Naive thymus-derived CD8-positive, alpha-beta T cell (primary cell): ENCODE data around the gene CAMK1D. TPM values are rescaled to one million over a fixed set of nuclear protein-coding genes. Genes with fewer than 3 reads are reported as not detected.

Experiments used
- ATAC-seq, 2 donors: fragments of 150-1000 bp; cut with Tn5 transposase in 1 of 2; sonication (Bioruptor Pico), chemical (Tn5 transposase) in 1 of 2; 1 replicate in 1 of 2; 2 replicates in 1 of 2; pipeline ENCODE4 v1.10.0; 2021; ENCODE audit warnings: mild to moderate bottlenecking in 2 of 2, moderate library complexity in 2 of 2
- POLR2A ChIA-PET: fragments of 350-600 bp; sonication (Branson Sonifier 250); formaldehyde crosslinking; loops from one replicate; lab custom pipeline; 2021; ENCODE audit warnings: antibody characterized with exemption; lab: Charles Lee
- DNase-seq, 10 donors: peaks; one replicate each; pipeline versions ENCODE4 v3.0.0 to v3.0.0-alpha.2; 2020 to 2022
- H3K27ac Mint-ChIP-seq, 10 donors: one replicate each; pipeline ENCODE4 v1.8.0; 2020 to 2022; ENCODE audit warnings: mild to moderate bottlenecking in 10 of 10, mixed read lengths in 10 of 10, moderate library complexity in 4 of 10, inconsistent platforms in 1 of 10
- H3K27me3 Mint-ChIP-seq, 5 donors: one replicate each; pipeline ENCODE4 v1.8.0; 2021 to 2022; ENCODE audit warnings: mixed read lengths in 5 of 5
- H3K36me3 Mint-ChIP-seq, 3 donors: one replicate each; pipeline ENCODE4 v1.8.0; 2020 to 2022; ENCODE audit warnings: mixed read lengths in 3 of 3, mild to moderate bottlenecking in 2 of 3, inconsistent platforms in 1 of 3
- H3K4me1 Mint-ChIP-seq, 4 donors: one replicate each; pipeline ENCODE4 v1.8.0; 2021 to 2022; ENCODE audit warnings: mixed read lengths in 4 of 4
- H3K4me3 Mint-ChIP-seq, 10 donors: one replicate each; pipeline ENCODE4 v1.8.0; 2020 to 2022; ENCODE audit warnings: mild to moderate bottlenecking in 10 of 10, mixed read lengths in 10 of 10, moderate library complexity in 6 of 10, inconsistent platforms in 1 of 10
- H3K9me3 Mint-ChIP-seq, 9 donors: one replicate each; pipeline ENCODE4 v1.8.0; 2020 to 2022; ENCODE audit warnings: mixed read lengths in 9 of 9, mild to moderate bottlenecking in 3 of 9, inconsistent platforms in 1 of 9, moderate library complexity in 1 of 9
- polyA plus RNA-seq, 3 donors: library from polyadenylated mRNA; unstranded; fragments of 300-500 nt; fragmentation: Illumina TruSeq; gene quantifications; one replicate each; pipeline ENCODE4 v1.2.3, GENCODE V29; 2021
- total RNA-seq, 8 experiments: library from RNA in 2 of 8; stranded (reverse) in 2 of 8; gene quantifications; one replicate each; pipeline ENCODE4 v1.2.3 and lab custom pipeline; 2021 to 2026

CAMK1D gene
- total and polyA plus RNA-seq, 5 experiments from 2014 or later: 7.5 to 18.5 (median 12.3) TPM

GRCh38 chr10:12500381-12501303, 151.3 kb downstream of the CAMK1D start:
- Mint-ChIP-seq H3K36me3 (peaks cover 0 to 2% (median 2%) of the 10 kb centered on the region in 3 donors), H3K9me3 (peaks cover 0 to 9% (median 0%) of the 10 kb centered on the region in 9 donors), H3K4me3 (no peak overlapping the region), H3K27me3 (no peaks in the 10 kb centered on the region), H3K27ac (peak overlapping the region in 3 of 10 donors; percentile 42 to 79 (median 52)), H3K4me1 (peaks cover 46 to 74% (median 54%) of the 10 kb centered on the region in 4 donors)
- POLR2A ChIA-PET: no interaction called here
- DNase-seq: no peak
- ATAC-seq: no peak

DNA sequence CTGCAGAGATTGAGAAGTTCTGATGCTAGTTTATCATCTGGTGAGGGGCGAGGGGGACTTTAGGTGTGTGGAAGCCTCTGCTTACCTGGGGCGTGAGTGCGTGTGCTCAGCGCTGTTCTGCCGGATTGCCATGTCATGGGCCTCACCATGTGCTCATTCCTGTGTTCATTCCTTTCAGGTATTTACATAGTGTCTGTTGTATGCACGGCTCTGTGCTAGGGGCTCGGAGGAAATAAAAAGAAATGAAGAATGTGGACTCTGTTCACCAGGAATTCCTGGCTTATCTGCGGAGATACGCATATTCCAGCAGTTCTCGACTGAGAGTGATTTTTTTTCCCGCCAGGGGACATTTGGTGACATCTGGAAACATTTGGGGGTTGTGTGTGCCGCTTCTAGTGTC, 152.0 kb downstream of the CAMK1D start:
- no peak overlapping the region for H3K4me3 Mint-ChIP-seq
- ATAC-seq: no peak
- H3K4me1 Mint-ChIP-seq: peaks cover 47 to 79% (median 61%) of the 10 kb centered on the region in 4 donors
- H3K27me3 Mint-ChIP-seq: no peaks in the 10 kb centered on the region
- POLR2A ChIA-PET: no interaction called here
- H3K9me3 Mint-ChIP-seq: peaks cover 0 to 9% (median 0%) of the 10 kb centered on the region in 9 donors
- H3K36me3 Mint-ChIP-seq: peaks cover 0 to 2% (median 2%) of the 10 kb centered on the region in 3 donors
- no peak for DNase-seq
- peak overlapping the region in 2 of 10 donors; percentile 42 to 79 for H3K27ac Mint-ChIP-seq

DNA sequence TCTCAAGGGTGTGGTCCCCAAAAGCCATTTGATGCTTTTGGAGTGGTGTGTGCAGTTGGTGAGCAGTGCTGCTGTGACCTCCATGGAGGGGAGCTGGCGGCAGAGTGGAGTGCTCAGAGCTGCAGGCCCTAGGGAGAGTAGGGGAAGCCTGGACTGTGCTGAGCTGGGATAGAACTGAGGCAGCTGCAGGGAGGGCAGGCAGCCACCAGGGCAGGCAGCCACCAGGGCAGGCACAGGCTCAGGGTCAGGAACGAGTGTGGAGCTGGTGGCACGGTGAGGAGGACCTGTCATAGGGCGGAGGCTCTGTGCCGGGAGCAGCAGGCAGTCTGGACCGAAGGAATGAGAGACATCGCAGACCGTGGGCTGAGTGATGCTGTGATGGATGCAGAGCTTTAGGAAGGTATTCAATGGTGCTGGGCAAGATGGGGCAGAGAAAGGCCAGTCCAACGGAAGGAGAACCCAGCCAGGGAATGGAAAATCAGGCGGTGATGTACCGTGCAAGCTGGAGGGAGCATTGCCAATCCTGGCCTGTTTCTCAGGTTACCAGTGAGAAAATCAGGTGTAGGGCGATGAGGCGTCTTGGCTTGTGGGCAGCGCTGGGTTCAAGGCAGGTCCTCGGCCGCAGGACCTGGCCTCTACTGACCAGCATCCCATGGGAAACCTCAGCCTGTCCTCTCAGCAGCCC, 152.6 kb downstream of the CAMK1D start:
- H3K9me3 Mint-ChIP-seq: peaks cover 0 to 9% (median 0%) of the 10 kb centered on the region in 9 donors
- no peak for DNase-seq

DNA sequence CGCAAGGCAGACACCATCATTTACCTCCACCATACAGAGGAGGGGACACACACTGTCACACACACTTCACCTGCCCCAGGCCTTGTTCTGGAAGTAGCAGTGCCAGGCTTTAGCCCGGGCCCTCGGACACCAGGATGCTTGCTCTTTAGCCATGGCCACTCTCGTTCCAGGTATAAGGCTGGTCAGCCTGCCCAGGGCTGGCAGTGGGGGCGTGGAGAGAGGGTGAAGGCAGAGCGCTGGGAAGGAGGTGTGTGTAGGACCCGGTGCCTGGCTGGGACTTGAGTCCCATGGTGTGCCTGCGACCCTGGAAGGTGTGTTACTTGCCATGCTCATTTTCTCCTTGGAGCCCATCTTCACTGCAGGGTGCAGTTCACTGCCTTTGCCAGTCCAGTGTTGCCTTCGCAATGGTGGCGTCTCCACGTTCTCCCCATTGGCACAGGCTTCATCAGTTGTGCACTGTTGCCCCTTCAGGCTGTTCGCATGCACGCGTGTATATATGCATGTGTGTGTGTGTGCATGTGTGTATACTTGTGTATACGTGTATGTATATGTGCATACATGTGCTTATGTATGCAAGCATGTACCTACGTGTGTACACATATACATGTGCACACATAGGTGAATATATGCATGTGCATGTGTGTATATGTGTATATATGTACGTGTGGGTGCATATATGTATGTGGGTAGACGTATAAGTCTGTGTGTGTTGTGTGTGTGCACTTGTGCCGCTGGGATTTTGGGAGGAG, 153.4 kb downstream of the CAMK1D start:
- Mint-ChIP-seq H3K36me3 (peaks cover 0 to 2% (median 0%) of the 10 kb centered on the region in 3 donors), H3K27me3 (no peaks in the 10 kb centered on the region), H3K9me3 (peaks cover 0 to 3% (median 0%) of the 10 kb centered on the region in 9 donors), H3K4me1 (peaks cover 52 to 85% (median 72%) of the 10 kb centered on the region in 4 donors), H3K27ac (peak overlapping the region in 6 of 10 donors; percentile 4 to 77 (median 44)), H3K4me3 (peak overlapping the region in 1 of 10 donors; percentile 41)
- ATAC-seq: no peak
- no peak for DNase-seq
- POLR2A ChIA-PET: interaction anchor here (0.6 kb wide), 1 partner anchor 90 kb away, joined by 3 read pairs; no protein-coding TSS in a partner anchor

More for the DNA sequence above, 152.6 kb downstream of the CAMK1D start:
- POLR2A ChIA-PET: interaction anchor here (0.6 kb wide), 1 partner anchor 89 kb away, joined by 3 read pairs; no protein-coding TSS in a partner anchor
- ATAC-seq: no peak
- peaks cover 0 to 2% (median 2%) of the 10 kb centered on the region in 3 donors for H3K36me3 Mint-ChIP-seq
- H3K27ac Mint-ChIP-seq: peak overlapping the region in 3 of 10 donors; percentile 34 to 79 (median 35)
- H3K4me3 Mint-ChIP-seq: peak overlapping the region in 1 of 10 donors; percentile 56
- peaks cover 49 to 81% (median 65%) of the 10 kb centered on the region in 4 donors for H3K4me1 Mint-ChIP-seq
- H3K27me3 Mint-ChIP-seq: no peaks in the 10 kb centered on the region

- Mint-ChIP-seq H3K27me3 (no peaks in the 10 kb centered on the region), H3K9me3 (no peaks in the 10 kb centered on the region), H3K4me1 (peaks cover 48 to 85% (median 73%) of the 10 kb centered on the region in 4 donors), H3K27ac (peak overlapping the region in 5 of 10 donors; percentile 4 to 77 (median 51)), H3K36me3 (peaks cover 0 to 2% (median 0%) of the 10 kb centered on the region in 3 donors), H3K4me3 (no peak overlapping the region)
- POLR2A ChIA-PET: interaction anchor here (0.7 kb wide), 1 partner anchor 125 kb away, joined by 4 read pairs; no protein-coding TSS in a partner anchor
- no peak for DNase-seq
- no peak for ATAC-seq
These were observed 154.0 kb downstream of the CAMK1D start for GRCh38 chr10:12503311-12503710.

DNA sequence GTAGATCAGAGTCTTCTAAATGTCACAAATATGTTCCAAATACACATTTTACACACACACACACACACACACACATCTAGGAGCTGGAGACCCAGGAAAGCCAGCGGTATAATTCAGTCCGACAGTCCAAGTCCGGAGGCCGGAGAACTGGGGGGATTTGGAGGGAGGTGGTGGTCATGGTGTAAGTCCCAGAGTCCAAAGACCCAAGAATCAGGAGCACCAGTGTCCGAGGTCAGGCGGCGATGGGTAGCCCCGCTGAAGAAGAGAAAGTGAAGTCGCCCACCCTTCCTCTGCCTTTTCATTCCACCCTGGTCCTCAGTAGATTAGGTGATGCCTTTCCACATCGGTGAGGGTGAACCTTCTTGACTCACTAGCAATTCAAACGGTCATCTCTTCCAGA, 154.8 kb downstream of the CAMK1D start:
- H3K4me3 Mint-ChIP-seq: no peak overlapping the region
- H3K27me3 Mint-ChIP-seq: no peaks in the 10 kb centered on the region
- H3K27ac Mint-ChIP-seq: peak overlapping the region in 1 of 10 donors; percentile 73
- ATAC-seq (no peak), DNase-seq (no peak)
- H3K4me1 Mint-ChIP-seq: peaks cover 48 to 85% (median 73%) of the 10 kb centered on the region in 4 donors
- peaks cover 0 to 2% (median 0%) of the 10 kb centered on the region in 3 donors for H3K36me3 Mint-ChIP-seq
- POLR2A ChIA-PET: interaction anchor here (0.7 kb wide), 1 partner anchor 126 kb away, joined by 4 read pairs; no protein-coding TSS in a partner anchor
- H3K9me3 Mint-ChIP-seq: no peaks in the 10 kb centered on the region

DNA sequence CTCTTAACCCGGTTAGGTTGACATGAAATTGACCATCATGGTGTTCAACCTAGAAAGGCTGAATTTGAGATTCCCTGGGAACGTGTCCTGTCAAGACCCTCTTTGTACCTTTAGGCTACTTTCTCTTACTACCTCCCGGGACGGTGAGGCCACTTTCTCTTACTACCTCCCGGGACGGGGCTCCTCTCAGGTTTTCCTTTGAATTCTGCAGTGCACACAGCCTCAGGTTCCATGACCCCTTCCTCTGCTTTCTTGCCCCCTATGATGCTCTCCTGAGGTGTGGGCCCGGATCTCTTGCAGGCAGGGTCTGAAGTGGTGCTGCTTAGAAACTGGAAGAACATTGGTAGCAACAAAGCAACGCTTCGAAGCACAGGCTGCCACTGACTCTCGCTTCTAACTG, 155.3 kb downstream of the CAMK1D start:
- Mint-ChIP-seq H3K27ac (peak overlapping the region in 6 of 10 donors; percentile 20 to 83 (median 66)), H3K4me3 (peak overlapping the region in 1 of 10 donors; percentile 60), H3K36me3 (peaks cover 0 to 2% (median 0%) of the 10 kb centered on the region in 3 donors), H3K4me1 (peaks cover 46 to 85% (median 73%) of the 10 kb centered on the region in 4 donors), H3K9me3 (no peaks in the 10 kb centered on the region), H3K27me3 (no peaks in the 10 kb centered on the region)
- POLR2A ChIA-PET: no interaction called here
- ATAC-seq: no peak
- DNase-seq: no peak

GRCh38 chr10:12505683-12506082, 156.3 kb downstream of the CAMK1D start:
- peak overlapping the region in 3 of 10 donors; percentile 46 to 63 (median 53) for H3K27ac Mint-ChIP-seq
- ATAC-seq: no peak
- no peaks in the 10 kb centered on the region for H3K27me3 Mint-ChIP-seq
- POLR2A ChIA-PET: no interaction called here
- H3K9me3 Mint-ChIP-seq: no peaks in the 10 kb centered on the region
- H3K4me1 Mint-ChIP-seq: peaks cover 46 to 85% (median 73%) of the 10 kb centered on the region in 4 donors
- no peak overlapping the region for H3K4me3 Mint-ChIP-seq
- H3K36me3 Mint-ChIP-seq: peaks cover 0 to 2% (median 0%) of the 10 kb centered on the region in 3 donors
- no peak for DNase-seq

- Mint-ChIP-seq H3K9me3 (no peaks in the 10 kb centered on the region), H3K4me3 (peak overlapping the region; percentile 17 to 59 (median 56)), H3K27ac (peak overlapping the region in 8 of 10 donors; percentile 46 to 82 (median 53)), H3K4me1 (peaks cover 34 to 72% (median 65%) of the 10 kb centered on the region in 4 donors), H3K36me3 (peaks cover 0 to 2% (median 0%) of the 10 kb centered on the region in 3 donors), H3K27me3 (no peaks in the 10 kb centered on the region)
- DNase-seq: peak in 4 of 10 donors; percentile 12 to 27 (median 22)
- POLR2A ChIA-PET: interaction anchor here (1.2 kb wide), 1 partner anchor 99 kb away, joined by 4 read pairs; no protein-coding TSS in a partner anchor
- peak; percentile 50 to 75 for ATAC-seq
These were observed 158.0 kb downstream of the CAMK1D start for GRCh38 chr10:12507165-12507850.

DNA sequence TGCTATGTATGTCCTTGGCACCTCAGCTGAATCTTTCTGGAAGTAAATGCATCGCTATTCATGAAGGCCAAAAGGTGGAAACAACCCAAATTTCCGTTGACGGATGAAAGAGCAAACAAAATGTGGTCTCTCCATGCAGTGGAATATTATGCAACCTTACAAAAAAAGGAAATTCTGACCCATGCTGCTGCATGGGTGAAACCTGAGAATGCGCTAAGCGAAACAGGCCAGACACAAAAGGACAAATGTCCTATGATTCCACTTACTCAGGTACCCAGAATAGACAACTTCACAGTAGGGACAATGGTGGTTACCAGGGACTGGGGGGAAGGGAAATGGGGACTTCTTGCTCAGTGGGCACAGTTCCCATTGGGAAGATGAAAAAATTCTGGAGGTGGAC, 158.8 kb downstream of the CAMK1D start:
- peaks cover 0 to 2% (median 0%) of the 10 kb centered on the region in 3 donors for H3K36me3 Mint-ChIP-seq
- no peaks in the 10 kb centered on the region for H3K9me3 Mint-ChIP-seq
- H3K27me3 Mint-ChIP-seq: no peaks in the 10 kb centered on the region
- H3K4me3 Mint-ChIP-seq: peak overlapping the region in 4 of 10 donors; percentile 11 to 55 (median 28)
- POLR2A ChIA-PET: interaction anchor here (1.2 kb wide), 1 partner anchor 98 kb away, joined by 4 read pairs; no protein-coding TSS in a partner anchor
- no peak for DNase-seq
- H3K27ac Mint-ChIP-seq: peak overlapping the region in 3 of 10 donors; percentile 49 to 61 (median 60)
- no peak for ATAC-seq
- peaks cover 29 to 67% (median 65%) of the 10 kb centered on the region in 4 donors for H3K4me1 Mint-ChIP-seq
